H1 (cell line): Measurements from ENCODE around the gene PPP1R3E. TPM values are rescaled to one million over a fixed set of nuclear protein-coding genes. Genes with fewer than 3 reads are reported as not detected.
A peak's percentile ranks its signal among the peaks of the same experiment; 100 is the strongest.

Experiments
- CTCF ChIA-PET: fragments of 300-600 bp; sonication (Branson Sonifier 250); formaldehyde crosslinking; loops from one replicate; lab custom pipeline; 2021; ENCODE audit not compliant: partially characterized antibody; lab: Charles Lee
- POLR2A ChIA-PET: fragments of 300-600 bp; sonication (Branson Sonifier 250); formaldehyde crosslinking; loops from one replicate; lab custom pipeline; 2021; ENCODE audit warnings: inconsistent platforms; ENCODE audit not compliant: partially characterized antibody; lab: Charles Lee
- DNase-seq, 2 experiments: peaks; one replicate each; pipeline versions ENCODE4 v3.0.0 to v3.0.0-alpha.2; 2010 to 2022; ENCODE audit warnings: low spot score in 2 of 2, low read depth in 1 of 2, mixed read lengths in 1 of 2
- FAIRE-seq: peaks from 2 replicates; lab custom pipeline; 2011; peaks lifted over from hg19 to GRCh38; lab: Jason Lieb, UNC
- H2AFZ ChIP-seq: 2 replicates; pipeline ENCODE4 v1.8.1; 2012; ENCODE audit warnings: low read length, inconsistent platforms
- H2AK5ac ChIP-seq: 2 replicates; pipeline ENCODE4 v1.6.1; 2013; ENCODE audit warnings: low read depth, low read length
- H2BK120ac ChIP-seq: replicated peaks from 2 replicates; pipeline ENCODE3; 2013; ENCODE audit warnings: low read depth, low read length, inconsistent platforms
- H2BK12ac ChIP-seq: 2 replicates; pipeline ENCODE4 v1.6.1; 2013; ENCODE audit warnings: low read depth, low read length
- H2BK15ac ChIP-seq: 2 replicates; pipeline ENCODE4 v1.6.1; 2013; ENCODE audit warnings: low read length
- H2BK20ac ChIP-seq: 2 replicates; pipeline ENCODE4 v1.6.1; 2013; ENCODE audit warnings: low read length
- H2BK5ac ChIP-seq: 2 replicates; pipeline ENCODE4 v1.6.1; 2013; ENCODE audit warnings: low read depth, low read length
- H3K14ac ChIP-seq: 2 replicates; pipeline ENCODE4 v1.6.1; 2013; ENCODE audit warnings: inconsistent platforms; ENCODE audit not compliant: insufficient read length
- H3K18ac ChIP-seq: 2 replicates; pipeline ENCODE4 v1.6.1; 2013; ENCODE audit warnings: low read length; ENCODE audit errors: extremely low read depth
- H3K23ac ChIP-seq: 2 replicates; pipeline ENCODE4 v1.6.1; 2013; ENCODE audit warnings: inconsistent platforms; ENCODE audit not compliant: insufficient read length
- H3K23me2 ChIP-seq: 2 replicates; pipeline ENCODE4 v1.6.1; 2013; ENCODE audit warnings: low read depth, low read length
- H3K27ac ChIP-seq: 2 replicates; pipeline ENCODE4 v1.6.1; 2011; ENCODE audit warnings: low read depth, low read length, inconsistent platforms
- H3K27me3 ChIP-seq, 4 experiments: replicated peaks in 1 of 4; 1 replicate in 1 of 4; 2 replicates in 3 of 4; pipeline versions ENCODE4 v1.6.1 to v1.8.1; 2011 to 2013; ENCODE audit warnings: low read length in 3 of 4, mild to moderate bottlenecking in 3 of 4, inconsistent platforms in 2 of 4, mixed read lengths in 2 of 4, moderate library complexity in 1 of 4; ENCODE audit not compliant: control insufficient read depth in 3 of 4, insufficient read depth in 3 of 4; ENCODE audit errors: extremely low read depth in 1 of 4
- H3K36me3 ChIP-seq, 4 experiments: 2 replicates each; pipeline versions ENCODE4 v1.6.1 to v1.8.1; 2011 to 2013; ENCODE audit warnings: mild to moderate bottlenecking in 4 of 4, low read length in 3 of 4, moderate library complexity in 2 of 4, control low read depth in 1 of 4, inconsistent platforms in 1 of 4; ENCODE audit not compliant: insufficient read depth in 4 of 4, control insufficient read depth in 2 of 4
- H3K4ac ChIP-seq: replicated peaks from 2 replicates; pipeline ENCODE3; 2013; ENCODE audit warnings: low read length, low read depth, mixed read lengths, inconsistent platforms; ENCODE audit not compliant: insufficient read length
- H3K4me1 ChIP-seq, 4 experiments: replicated peaks in 1 of 4; 1 replicate in 1 of 4; 2 replicates in 3 of 4; pipeline versions ENCODE4 v1.6.1 to v1.8.1; 2011 to 2013; ENCODE audit warnings: low read length in 3 of 4, inconsistent platforms in 2 of 4, mixed read lengths in 1 of 4; ENCODE audit not compliant: insufficient read depth in 4 of 4, control insufficient read depth in 3 of 4
- H3K4me2 ChIP-seq, 2 experiments: 2 replicates each; pipeline versions ENCODE4 v1.6.1 to v1.8.1; 2011 to 2013; ENCODE audit warnings: low read depth in 2 of 2, low read length in 2 of 2, control low read depth in 1 of 2, inconsistent platforms in 1 of 2, mild to moderate bottlenecking in 1 of 2; ENCODE audit not compliant: insufficient read depth in 1 of 2
- H3K4me3 ChIP-seq, 4 experiments: fragments of 200-600, 300-600 bp in 1 of 4; sonication (generic), shearing (Covaris generic), sonication (Bioruptor Twin) in 1 of 4; 2 replicates each; pipeline versions ENCODE4 v1.5.1 to v1.8.1; 2011 to 2016; ENCODE audit warnings: low read length in 4 of 4, low read depth in 3 of 4, control low read depth in 2 of 4, inconsistent platforms in 2 of 4, mild to moderate bottlenecking in 2 of 4, mixed read lengths in 1 of 4, moderate library complexity in 1 of 4; ENCODE audit not compliant: insufficient read depth in 2 of 4; ENCODE audit errors: extremely low read depth in 1 of 4
- H3K56ac ChIP-seq: replicated peaks from 2 replicates; pipeline ENCODE3; 2013; ENCODE audit warnings: low read depth, mild to moderate bottlenecking, mixed read lengths, low read length, inconsistent platforms; ENCODE audit not compliant: insufficient read length
- H3K79me1 ChIP-seq: 2 replicates; pipeline ENCODE4 v1.6.1; 2013; ENCODE audit warnings: low read depth, low read length, control low read depth
- H3K79me2 ChIP-seq, 2 experiments: 2 replicates each; pipeline versions ENCODE4 v1.6.1 to v1.8.1; 2012 to 2013; ENCODE audit warnings: low read length in 2 of 2, mild to moderate bottlenecking in 2 of 2, inconsistent platforms in 1 of 2; ENCODE audit not compliant: insufficient read depth in 2 of 2, control insufficient read depth in 1 of 2
- H3K9ac ChIP-seq, 4 experiments: replicated peaks in 1 of 4; 1 replicate in 1 of 4; 2 replicates in 3 of 4; pipeline versions ENCODE4 v1.6.1 to v1.8.1; 2011 to 2013; ENCODE audit warnings: low read depth in 3 of 4, low read length in 3 of 4, control low read depth in 2 of 4, mild to moderate bottlenecking in 2 of 4, moderate library complexity in 2 of 4, inconsistent platforms in 1 of 4; ENCODE audit errors: extremely low read depth in 1 of 4
- H3K9me3 ChIP-seq, 2 experiments: 2 replicates each; pipeline versions ENCODE4 v1.6.1 to v1.8.1; 2012 to 2013; ENCODE audit warnings: mild to moderate bottlenecking in 2 of 2, moderate library complexity in 2 of 2, control low read depth in 1 of 2, inconsistent platforms in 1 of 2, low read depth in 1 of 2, low read length in 1 of 2, mixed read lengths in 1 of 2; ENCODE audit not compliant: insufficient read depth in 2 of 2
- H4K20me1 ChIP-seq, 2 experiments: replicated peaks in 1 of 2; 2 replicates each; pipeline versions ENCODE3 to v1.8.1; 2011 to 2013; ENCODE audit warnings: inconsistent platforms in 2 of 2, low read length in 2 of 2, mild to moderate bottlenecking in 1 of 2; ENCODE audit not compliant: insufficient read depth in 2 of 2, control insufficient read depth in 1 of 2
- H4K5ac ChIP-seq: 2 replicates; pipeline ENCODE4 v1.6.1; 2013; ENCODE audit warnings: low read length, low read depth, mixed read lengths, inconsistent platforms; ENCODE audit not compliant: insufficient read length
- H4K8ac ChIP-seq: 2 replicates; pipeline ENCODE4 v1.8.0; 2013; ENCODE audit warnings: mild to moderate bottlenecking, moderate library complexity, low read length, inconsistent platforms; ENCODE audit not compliant: insufficient read depth; ENCODE audit errors: extremely low read depth
- H4K91ac ChIP-seq: replicated peaks from 2 replicates; pipeline ENCODE3; 2013; ENCODE audit warnings: low read length, mixed read lengths, inconsistent platforms; ENCODE audit not compliant: insufficient read length
- BACH1 ChIP-seq: IDR thresholded peaks from 2 replicates; pipeline ENCODE4 v1.6.1; 2012; ENCODE audit warnings: low read length, improper control_type of control experiment
- BCL11A ChIP-seq, 2 experiments: IDR thresholded peaks; one replicate each; pipeline ENCODE4 v1.6.1; 2011; ENCODE audit warnings: low read depth in 2 of 2, low read length in 2 of 2, mild to moderate bottlenecking in 2 of 2
- CBX5 ChIP-seq: fragments of 300-800, 300-1000 bp; sonication (generic); IDR thresholded peaks from 2 replicates; pipeline ENCODE4 v1.7.1; 2016; ENCODE audit warnings: antibody characterized with exemption, low read length, low read depth
- CEBPB ChIP-seq: IDR thresholded peaks from 2 replicates; pipeline ENCODE4 v1.6.1; 2012; ENCODE audit warnings: low read depth, low read length
- HDAC2 ChIP-seq, 2 experiments: fragments of 300-600 bp in 1 of 2; sonication (generic) in 1 of 2; IDR thresholded peaks; 2 replicates each; pipeline ENCODE4 v1.6.1; 2011 to 2012; ENCODE audit warnings: low read depth in 2 of 2, low read length in 2 of 2, mild to moderate bottlenecking in 2 of 2, moderate library complexity in 2 of 2, borderline replicate concordance in 1 of 2, inconsistent platforms in 1 of 2
- MAFK ChIP-seq: IDR thresholded peaks from 2 replicates; pipeline ENCODE4 v1.6.1; 2012; ENCODE audit warnings: low read depth, mild to moderate bottlenecking, improper control_type of control experiment, low read length
- NANOG ChIP-seq: IDR thresholded peaks from 2 replicates; pipeline ENCODE4 v1.6.1; 2011; ENCODE audit warnings: low read length, low read depth, mild to moderate bottlenecking, inconsistent platforms; ENCODE audit not compliant: insufficient read depth, poor library complexity, severe bottlenecking
- RXRA ChIP-seq: IDR thresholded peaks from 2 replicates; pipeline ENCODE4 v1.6.1; 2011; ENCODE audit warnings: low read depth, mild to moderate bottlenecking, low read length, moderate library complexity; ENCODE audit not compliant: insufficient read depth
- SIRT6 ChIP-seq: IDR thresholded peaks from one replicate; pipeline ENCODE4 v1.7.1; 2012; ENCODE audit warnings: low read length, inconsistent platforms
- SP1 ChIP-seq: IDR thresholded peaks from 2 replicates; pipeline ENCODE4 v1.6.1; 2011; ENCODE audit warnings: low read depth, low read length
- TBP ChIP-seq: IDR thresholded peaks from 2 replicates; pipeline ENCODE4 v1.6.1; 2011; ENCODE audit warnings: low read depth, low read length, improper control_type of control experiment
- WGBS, 2 experiments: shearing (Covaris generic) in 1 of 2; methylation state at CpG; one replicate each; pipeline versions ENCODE4 v1.1.6 to v1.1.7; 2013 to 2015; ENCODE audit warnings: low lambda C conversion rate in 2 of 2, mixed read lengths in 2 of 2, inconsistent platforms in 1 of 2, low coverage in 1 of 2, missing lambda C conversion rate in 1 of 2; ENCODE audit not compliant: insufficient replicate concordance in 2 of 2, insufficient coverage in 1 of 2, insufficient read length in 1 of 2; ENCODE audit errors: extremely low coverage in 1 of 2, missing lambda C conversion rate in 1 of 2; 5-methylcytosine and 5-hydroxymethylcytosine counted together
- polyA plus RNA-seq, 7 experiments: library from polyadenylated mRNA; depleted of rRNA in 3 of 7; stranded (reverse) in 5 of 7; unstranded in 2 of 7; fragments of >200 nt in 5 of 7; fragments of 200-250 nt in 2 of 7; gene quantifications; 1 replicate in 5 of 7; 2 replicates in 1 of 7; 4 replicates in 1 of 7; pipeline versions ENCODE4 v1.2.1 to v1.2.3, GENCODE V29; 2011 to 2013; ENCODE audit warnings: missing spikeins in 2 of 7, mixed read lengths in 2 of 7
- total RNA-seq: library from RNA; stranded (reverse); fragmentation: NEBNext Ultra II Directional; extraction: Animal tissue kit (Norgen Biotek cat#: 25700); gene quantifications from 2 replicates; pipeline ENCODE4 v1.2.1, GENCODE V29; 2021

The PPP1R3E gene
- total and polyA plus RNA-seq, 2 of the 8 experiments (the other 6 are each of a cell fraction or from before 2014, with no cell fraction given) = 4.4 to 4.7 TPM

DNA sequence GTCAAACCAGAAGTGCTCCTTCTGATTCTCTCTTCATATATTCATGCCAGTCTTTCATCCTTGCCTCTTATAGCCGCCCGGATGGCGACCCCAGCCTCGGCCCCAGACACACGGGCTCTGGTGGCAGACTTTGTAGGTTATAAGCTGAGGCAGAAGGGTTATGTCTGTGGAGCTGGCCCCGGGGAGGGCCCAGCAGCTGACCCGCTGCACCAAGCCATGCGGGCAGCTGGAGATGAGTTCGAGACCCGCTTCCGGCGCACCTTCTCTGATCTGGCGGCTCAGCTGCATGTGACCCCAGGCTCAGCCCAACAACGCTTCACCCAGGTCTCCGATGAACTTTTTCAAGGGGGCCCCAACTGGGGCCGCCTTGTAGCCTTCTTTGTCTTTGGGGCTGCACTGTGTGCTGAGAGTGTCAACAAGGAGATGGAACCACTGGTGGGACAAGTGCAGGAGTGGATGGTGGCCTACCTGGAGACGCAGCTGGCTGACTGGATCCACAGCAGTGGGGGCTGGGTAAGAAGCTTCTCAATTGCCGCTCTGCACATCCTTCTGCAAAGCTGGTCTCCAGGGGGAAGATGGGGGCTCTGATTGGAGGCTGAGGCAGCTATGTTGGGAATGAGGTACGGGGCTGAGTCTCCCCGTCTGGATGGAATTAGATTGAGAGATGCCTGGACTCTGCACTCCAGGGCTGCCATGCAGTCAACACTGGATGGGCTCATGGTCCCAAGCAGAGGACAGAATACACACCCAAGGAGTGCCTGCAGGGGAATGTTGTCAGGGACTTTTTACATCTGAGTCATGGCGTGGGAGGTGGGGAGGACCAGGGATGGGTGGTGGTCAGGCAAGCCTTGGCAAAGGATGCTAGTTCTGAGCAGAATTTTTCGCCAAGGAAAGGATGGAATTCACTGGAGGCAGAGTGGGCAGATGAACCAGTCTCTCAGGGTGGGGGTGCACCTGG is 5.3 kb upstream of the PPP1R3E start:
- Histone ChIP-seq H3K23me2 (peaks cover 5% of the 10 kb centered on the region; the same call in 1 of the 2 replicates), H3K56ac (no peak overlapping the region), H3K23ac (no peak overlapping the region), H3K79me1 (peaks cover 2% of the 10 kb centered on the region; the same call in 1 of the 2 replicates), H2BK20ac (no peak overlapping the region), H3K14ac (no peak overlapping the region), H3K9ac (no peak overlapping the region; a peak in 1 of 7 replicates), H3K36me3 (peaks cover 0 to 5% (median 1%) of the 10 kb centered on the region in 4 experiments; a peak in 4 of 8 replicates), H2BK5ac (no peak overlapping the region), H4K5ac (no peak overlapping the region), H4K20me1 (peaks cover 0 to 5% of the 10 kb centered on the region in 2 experiments), H2BK15ac (no peak overlapping the region), H2AFZ (no peak overlapping the region), H4K8ac (no peak overlapping the region), H3K4ac (no peak overlapping the region), H3K18ac (no peak overlapping the region), H3K27ac (no peak overlapping the region), H2AK5ac (no peak overlapping the region), H3K4me2 (peak overlapping the region; percentile 75 to 81; a peak in 3 of 4 replicates), H3K79me2 (peaks cover 0 to 2% of the 10 kb centered on the region in 2 experiments; a peak in 1 of 4 replicates), H2BK12ac (no peak overlapping the region), H3K9me3 (no peaks in the 10 kb centered on the region), H4K91ac (no peak overlapping the region), H2BK120ac (no peak overlapping the region), H3K27me3 (peaks cover 0 to 12% (median 5%) of the 10 kb centered on the region in 4 experiments; a peak in 4 of 7 replicates), H3K4me3 (peak overlapping the region; percentile 57 to 90 (median 83); a peak in 5 of 8 replicates), H3K4me1 (no peaks in the 10 kb centered on the region; a peak in 1 of 7 replicates)
- DNase-seq = no peak
- ChIA-PET POLR2A (interaction anchor here (1.0 to 4.8 kb wide), 8 partner anchors 10 to 166 kb away, joined by 3 to 48 read pairs (median 4); partner anchors contain the start of genes PABPN1 and RNF212B), CTCF (interaction anchor here (0.9 to 5.7 kb wide), 10 partner anchors 11 to 187 kb away, joined by 3 to 40 read pairs (median 7); partner anchors contain the start of genes CMTM5 and PABPN1)
- TF ChIP-seq CEBPB (no peak), BCL11A (IDR thresholded peaks at IDR 0.05; ENCODE audit: low read depth in 2 of 2, low read length in 2 of 2) (no peak), NANOG (no peak), CBX5 (no peak), BACH1 (no peak), TBP (no peak), SP1 (no peak), RXRA (no peak), MAFK (no peak), HDAC2 (IDR thresholded peaks at IDR 0.05; ENCODE audit: borderline replicate concordance in 1 of 2, low read depth in 2 of 2, low read length in 2 of 2) (no peak), SIRT6 (no peak)
- WGBS, 2 experiments = 91% methylated on average over 22 of the region's 22 CpGs; no CpG with 5 or more reads in 1 of the 2 experiments
- FAIRE-seq = no peak
